OCI-LY1 (cell line): ENCODE data around the gene TMEFF2.

Experiments used
- H2AFZ ChIP-seq: fragments of 200-600 bp; sonication (generic), shearing (Covaris generic); 2 replicates; pipeline ENCODE4 v1.6.0; 2014; ENCODE audit warnings: antibody characterized with exemption, mild to moderate bottlenecking, low read length
- H3F3A ChIP-seq: fragments of 200-600 bp; sonication (generic), shearing (Covaris generic); 2 replicates; pipeline ENCODE4 v1.6.0; 2014; ENCODE audit warnings: mild to moderate bottlenecking, antibody characterized with exemption, low read length, moderate library complexity; ENCODE audit not compliant: insufficient read depth
- H3K27ac ChIP-seq: fragments of 200-600 bp; sonication (generic); 2 replicates; pipeline ENCODE4 v1.5.1; 2014; ENCODE audit warnings: low read length, mixed run types, mild to moderate bottlenecking, low read depth; ENCODE audit not compliant: poor library complexity, severe bottlenecking
- H3K27me3 ChIP-seq: fragments of 200-600 bp; sonication (generic); 2 replicates; pipeline ENCODE4 v1.6.0; 2014; ENCODE audit warnings: antibody characterized with exemption, mild to moderate bottlenecking, low read length, moderate library complexity; ENCODE audit not compliant: insufficient read depth
- H3K36me3 ChIP-seq: fragments of 200-600 bp; sonication (generic); 2 replicates; pipeline ENCODE4 v1.6.1; 2014; ENCODE audit warnings: mild to moderate bottlenecking, antibody characterized with exemption, low read length, moderate library complexity, mixed read lengths; ENCODE audit not compliant: insufficient read depth
- H3K4me1 ChIP-seq: fragments of 200-600 bp; sonication (generic); 2 replicates; pipeline ENCODE4 v1.5.1; 2014; ENCODE audit warnings: mild to moderate bottlenecking, low read length, moderate library complexity; ENCODE audit not compliant: insufficient read depth, severe bottlenecking
- H3K4me2 ChIP-seq: fragments of 200-600 bp; sonication (generic), shearing (Covaris generic); 2 replicates; pipeline ENCODE4 v1.6.1; 2014; ENCODE audit warnings: low read length
- H3K4me3 ChIP-seq: fragments of 200-600 bp; sonication (generic); 2 replicates; pipeline ENCODE4 v1.5.1; 2014; ENCODE audit warnings: low read length, low read depth, mild to moderate bottlenecking, mixed read lengths; ENCODE audit not compliant: poor library complexity, severe bottlenecking
- H3K79me2 ChIP-seq: fragments of 200-600 bp; shearing (Covaris generic); 2 replicates; pipeline ENCODE4 v1.6.1; 2016; ENCODE audit warnings: mixed run types, low read length, mixed read lengths; ENCODE audit not compliant: insufficient read depth
- H3K9ac ChIP-seq: fragments of 200-600 bp; sonication (generic), shearing (Covaris generic); 2 replicates; pipeline ENCODE4 v1.6.1; 2014; ENCODE audit warnings: mild to moderate bottlenecking, low read length, mixed read lengths
- H3K9me2 ChIP-seq: fragments of 200-600 bp; sonication (generic), shearing (Covaris generic); 2 replicates; pipeline ENCODE4 v1.6.1; 2014; ENCODE audit warnings: low read depth, mild to moderate bottlenecking, low read length, mixed read lengths
- H3K9me3 ChIP-seq: fragments of 200-600 bp; shearing (Covaris generic); 2 replicates; pipeline ENCODE4 v1.6.1; 2014; ENCODE audit warnings: low read length, mixed read lengths
- H4K20me1 ChIP-seq: fragments of 200-600 bp; sonication (generic), shearing (Covaris generic); 2 replicates; pipeline ENCODE4 v1.6.0; 2016; ENCODE audit warnings: mild to moderate bottlenecking, low read length; ENCODE audit not compliant: insufficient read depth
- EZH2 ChIP-seq: fragments of 200-600 bp; sonication (generic), shearing (Covaris generic); IDR thresholded peaks from 2 replicates; pipeline ENCODE4 v1.8.0; 2017; ENCODE audit warnings: borderline replicate concordance, mixed run types, mild to moderate bottlenecking, antibody characterized with exemption, low read length, moderate library complexity, mixed read lengths
- TF ChIP-seq, protein P1 (sequence below): fragments of 200-600 bp; sonication (generic), shearing (Covaris generic); IDR thresholded peaks from 2 replicates; pipeline ENCODE4 v1.5.1; 2017; ENCODE audit warnings: mild to moderate bottlenecking, antibody characterized with exemption, low read length, moderate library complexity, mixed read lengths

TMEFF2 gene

DNA sequence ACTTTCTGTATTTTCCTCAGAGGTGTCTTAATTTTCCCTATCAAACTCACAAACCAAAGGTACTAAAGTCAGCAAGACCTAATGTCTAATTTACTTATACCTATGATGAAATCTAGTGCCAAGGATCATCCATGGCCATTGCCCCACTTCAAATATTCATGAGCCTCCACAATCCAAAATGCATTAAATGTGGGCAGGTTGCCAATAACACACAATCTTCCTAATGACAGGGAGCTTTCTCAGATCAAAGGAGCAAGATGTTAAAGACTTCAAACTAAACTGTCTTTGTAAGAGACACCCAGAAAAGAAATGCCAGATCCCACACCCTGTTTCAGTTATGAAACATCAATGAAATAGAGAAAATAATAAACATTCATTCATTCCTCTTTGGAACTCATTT is 143.2 kb downstream of the TMEFF2 start:
- H3K4me3 ChIP-seq, result no peak overlapping the region
- no peaks in the 10 kb centered on the region for H3K36me3 ChIP-seq
- H3K9me3 ChIP-seq, result no peaks in the 10 kb centered on the region
- H3F3A ChIP-seq, result no peaks in the 10 kb centered on the region
- H3K9ac ChIP-seq, result no peak overlapping the region
- no peak overlapping the region for H3K4me2 ChIP-seq
- H4K20me1 ChIP-seq, result no peaks in the 10 kb centered on the region
- no peaks in the 10 kb centered on the region for H3K79me2 ChIP-seq
- no peaks in the 10 kb centered on the region for H3K27me3 ChIP-seq
- H3K27ac ChIP-seq, result no peak overlapping the region
- no peak overlapping the region for H2AFZ ChIP-seq
- TF ChIP-seq, protein P1, sequence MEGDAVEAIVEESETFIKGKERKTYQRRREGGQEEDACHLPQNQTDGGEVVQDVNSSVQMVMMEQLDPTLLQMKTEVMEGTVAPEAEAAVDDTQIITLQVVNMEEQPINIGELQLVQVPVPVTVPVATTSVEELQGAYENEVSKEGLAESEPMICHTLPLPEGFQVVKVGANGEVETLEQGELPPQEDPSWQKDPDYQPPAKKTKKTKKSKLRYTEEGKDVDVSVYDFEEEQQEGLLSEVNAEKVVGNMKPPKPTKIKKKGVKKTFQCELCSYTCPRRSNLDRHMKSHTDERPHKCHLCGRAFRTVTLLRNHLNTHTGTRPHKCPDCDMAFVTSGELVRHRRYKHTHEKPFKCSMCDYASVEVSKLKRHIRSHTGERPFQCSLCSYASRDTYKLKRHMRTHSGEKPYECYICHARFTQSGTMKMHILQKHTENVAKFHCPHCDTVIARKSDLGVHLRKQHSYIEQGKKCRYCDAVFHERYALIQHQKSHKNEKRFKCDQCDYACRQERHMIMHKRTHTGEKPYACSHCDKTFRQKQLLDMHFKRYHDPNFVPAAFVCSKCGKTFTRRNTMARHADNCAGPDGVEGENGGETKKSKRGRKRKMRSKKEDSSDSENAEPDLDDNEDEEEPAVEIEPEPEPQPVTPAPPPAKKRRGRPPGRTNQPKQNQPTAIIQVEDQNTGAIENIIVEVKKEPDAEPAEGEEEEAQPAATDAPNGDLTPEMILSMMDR, result no peak
- TF ChIP-seq EZH2, result no peak
- H3K4me1 ChIP-seq, result no peaks in the 10 kb centered on the region
- no peaks in the 10 kb centered on the region for H3K9me2 ChIP-seq

DNA sequence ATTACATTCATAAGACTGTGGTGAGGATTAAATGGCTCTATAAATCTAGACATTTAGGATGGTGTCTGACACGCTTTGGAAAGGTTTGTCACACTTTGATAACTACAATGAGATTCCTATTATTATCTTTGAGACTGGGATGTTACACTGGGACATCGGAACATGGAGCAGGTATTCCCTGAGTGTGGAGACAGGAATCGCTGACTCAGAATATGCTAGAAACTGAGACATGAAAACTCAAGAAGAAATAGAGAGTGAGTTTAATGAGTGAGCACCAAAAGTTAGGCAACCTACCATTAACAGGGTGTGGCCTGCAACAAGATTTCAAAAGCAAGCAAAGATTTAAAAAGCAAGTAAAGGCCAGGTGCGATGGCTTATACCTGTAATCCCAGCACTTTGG is 145.4 kb downstream of the TMEFF2 start:
- Histone ChIP-seq H3K4me2 (no peak overlapping the region), H4K20me1 (no peaks in the 10 kb centered on the region), H3K27ac (no peak overlapping the region), H3K4me3 (no peak overlapping the region), H2AFZ (no peak overlapping the region), H3K9me2 (no peaks in the 10 kb centered on the region), H3K36me3 (no peaks in the 10 kb centered on the region), H3K9ac (no peak overlapping the region), H3K4me1 (no peaks in the 10 kb centered on the region), H3K9me3 (no peaks in the 10 kb centered on the region), H3F3A (no peaks in the 10 kb centered on the region), H3K27me3 (no peaks in the 10 kb centered on the region), H3K79me2 (no peaks in the 10 kb centered on the region)
- TF ChIP-seq EZH2, result no peak
- TF ChIP-seq, protein P1, result no peak

DNA sequence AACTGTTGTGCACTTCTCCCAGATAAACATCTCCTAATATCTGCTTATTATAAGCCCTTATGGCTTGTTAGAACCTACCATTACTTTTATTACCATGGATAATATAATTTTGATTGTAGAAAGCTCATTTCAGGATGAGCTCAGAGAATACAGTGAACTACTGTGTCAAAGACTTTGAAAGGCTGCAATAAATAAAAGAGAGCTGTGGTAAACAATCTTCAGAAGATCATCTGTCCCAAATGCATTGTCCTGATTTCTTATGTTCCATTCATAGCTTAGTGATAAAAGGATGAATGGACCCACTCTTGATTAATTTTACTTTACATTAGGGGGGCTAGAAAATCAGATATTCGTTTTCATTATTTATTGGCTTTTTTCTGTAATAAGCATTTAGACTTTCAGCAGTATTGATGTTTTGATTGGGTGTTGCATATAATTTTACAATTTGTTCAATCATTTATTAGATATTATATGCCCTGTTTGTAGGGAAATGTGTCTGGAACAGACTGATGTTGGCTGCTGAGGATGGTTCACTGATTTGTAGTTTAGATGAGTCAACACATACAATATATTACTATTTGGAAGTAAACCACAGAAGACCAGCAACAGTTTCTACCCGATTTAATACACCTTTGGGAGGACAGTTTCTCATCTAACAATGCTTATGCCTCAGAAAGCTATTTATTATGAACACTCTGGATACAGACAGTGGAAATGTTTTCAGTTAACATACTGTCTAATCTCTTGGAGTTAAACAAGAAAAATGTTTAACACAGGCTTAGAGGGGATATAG is 147.2 kb downstream of the TMEFF2 start:
- no peak for TF ChIP-seq EZH2
- TF ChIP-seq, protein P1, result no peak
- H3K4me3 ChIP-seq, result no peak overlapping the region
- H4K20me1 ChIP-seq, result no peaks in the 10 kb centered on the region
- H3K4me2 ChIP-seq, result no peak overlapping the region
- no peak overlapping the region for H2AFZ ChIP-seq
- H3K27ac ChIP-seq, result no peak overlapping the region
- no peaks in the 10 kb centered on the region for H3K36me3 ChIP-seq
- H3K9me3 ChIP-seq, result no peaks in the 10 kb centered on the region
- H3K4me1 ChIP-seq, result no peaks in the 10 kb centered on the region
- H3F3A ChIP-seq, result no peaks in the 10 kb centered on the region
- H3K27me3 ChIP-seq, result no peaks in the 10 kb centered on the region
- no peaks in the 10 kb centered on the region for H3K9me2 ChIP-seq
- no peak overlapping the region for H3K9ac ChIP-seq
- H3K79me2 ChIP-seq, result no peaks in the 10 kb centered on the region
